MM.1S (cell line): ENCODE results near the gene ADARB2.

Source experiments
- DNase-seq: peaks from one replicate; pipeline ENCODE4 v3.0.0-alpha.2; 2015
- H2AFZ ChIP-seq: fragments of 300-600 bp; sonication (generic); 2 replicates; pipeline ENCODE4 v1.6.0; 2016; ENCODE audit warnings: antibody characterized with exemption, low read length
- H3F3A ChIP-seq: fragments of 300-600 bp; sonication (generic); 2 replicates; pipeline ENCODE4 v1.6.1; 2016; ENCODE audit warnings: mild to moderate bottlenecking, antibody characterized with exemption, low read length, moderate library complexity, mixed read lengths; ENCODE audit not compliant: insufficient read depth
- H3K27ac ChIP-seq: fragments of 300-600 bp; sonication (generic); 2 replicates; pipeline ENCODE4 v1.5.1; 2016; ENCODE audit warnings: mild to moderate bottlenecking, low read length
- H3K27me3 ChIP-seq: fragments of 300-600 bp; sonication (generic); replicated peaks from 2 replicates; pipeline ENCODE4 v1.6.0; 2016; ENCODE audit warnings: low read length; ENCODE audit not compliant: insufficient read depth
- H3K36me3 ChIP-seq: fragments of 300-600 bp; sonication (generic); replicated peaks from 2 replicates; pipeline ENCODE4 v1.6.1; 2016; ENCODE audit warnings: mild to moderate bottlenecking, low read length, mixed read lengths; ENCODE audit not compliant: insufficient read depth
- H3K4me1 ChIP-seq: fragments of 300-600 bp; sonication (generic); 2 replicates; pipeline ENCODE4 v1.6.1; 2016; ENCODE audit warnings: low read length, mixed read lengths
- H3K4me2 ChIP-seq: fragments of 300-600 bp; sonication (generic); 2 replicates; pipeline ENCODE4 v1.6.0; 2016; ENCODE audit warnings: low read depth, low read length
- H3K4me3 ChIP-seq: fragments of 300-600 bp; sonication (generic); 2 replicates; pipeline ENCODE4 v1.5.1; 2016; ENCODE audit warnings: low read length, mixed read lengths
- H3K79me2 ChIP-seq: fragments of 300-600 bp; sonication (generic); 2 replicates; pipeline ENCODE4 v1.6.1; 2016; ENCODE audit warnings: mixed run types, low read length, mixed read lengths
- H3K9ac ChIP-seq: fragments of 300-600 bp; sonication (generic); 2 replicates; pipeline ENCODE4 v1.6.1; 2016; ENCODE audit warnings: low read length, mixed read lengths
- H3K9me2 ChIP-seq: fragments of 300-600 bp; sonication (generic); replicated peaks from 2 replicates; pipeline ENCODE4 v1.6.1; 2016; ENCODE audit warnings: mild to moderate bottlenecking, low read length, mixed read lengths; ENCODE audit not compliant: insufficient read depth
- H3K9me3 ChIP-seq: fragments of 300-600 bp; sonication (generic); replicated peaks from 2 replicates; pipeline ENCODE4 v1.6.1; 2016; ENCODE audit warnings: mild to moderate bottlenecking, low read length, mixed read lengths; ENCODE audit not compliant: insufficient read depth
- H4K20me1 ChIP-seq: fragments of 300-600 bp; sonication (generic); 2 replicates; pipeline ENCODE4 v1.6.1; 2016; ENCODE audit warnings: mild to moderate bottlenecking, low read length, moderate library complexity, mixed read lengths; ENCODE audit not compliant: insufficient read depth
- EZH2 ChIP-seq: fragments of 300-600 bp; sonication (generic); optimal IDR thresholded peaks from 2 replicates; pipeline ENCODE3; 2017; ENCODE audit warnings: low read depth, mild to moderate bottlenecking, antibody characterized with exemption, low read length, mixed read lengths
- EZH2phosphoT487 ChIP-seq: fragments of 300-600 bp; sonication (generic); IDR thresholded peaks from 2 replicates; pipeline ENCODE4 v1.6.1; 2018; ENCODE audit warnings: antibody characterized with exemption, low read length
- TF ChIP-seq, protein P1 (sequence below): fragments of 300-600 bp; sonication (generic); IDR thresholded peaks from 2 replicates; pipeline ENCODE4 v1.5.1; 2016; ENCODE audit warnings: antibody characterized with exemption, low read length, mixed read lengths

ADARB2 gene

DNA sequence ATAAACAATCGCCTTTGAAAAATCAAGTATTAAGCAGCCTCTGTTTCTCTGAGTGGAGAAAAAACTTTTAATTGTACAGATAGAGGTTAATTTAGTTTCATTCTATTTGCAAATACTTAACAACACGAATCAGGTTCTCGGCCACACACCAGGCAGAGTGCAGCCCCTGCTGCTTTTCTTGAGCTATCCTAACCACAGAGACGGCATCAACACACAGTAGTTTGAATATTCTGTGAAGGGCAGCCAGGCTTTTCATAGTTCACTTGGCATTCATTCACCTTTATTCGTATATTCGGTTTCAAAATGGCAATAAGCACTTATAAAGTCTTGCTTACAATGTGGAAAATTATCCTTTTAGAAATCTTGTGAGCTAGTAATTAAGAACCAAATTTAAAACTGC is 5.7 kb downstream of the ADARB2 start:
- Histone ChIP-seq H3K9ac (no peak overlapping the region), H3K27me3 (no peaks in the 10 kb centered on the region), H3K9me3 (no peaks in the 10 kb centered on the region), H3K4me2 (no peak overlapping the region), H3K4me3 (no peak overlapping the region), H3K4me1 (no peaks in the 10 kb centered on the region), H4K20me1 (no peaks in the 10 kb centered on the region), H2AFZ (no peak overlapping the region), H3K36me3 (no peaks in the 10 kb centered on the region), H3K27ac (no peak overlapping the region), H3K9me2 (no peaks in the 10 kb centered on the region), H3K79me2 (no peaks in the 10 kb centered on the region), H3F3A (no peaks in the 10 kb centered on the region)
- TF ChIP-seq, protein P1, sequence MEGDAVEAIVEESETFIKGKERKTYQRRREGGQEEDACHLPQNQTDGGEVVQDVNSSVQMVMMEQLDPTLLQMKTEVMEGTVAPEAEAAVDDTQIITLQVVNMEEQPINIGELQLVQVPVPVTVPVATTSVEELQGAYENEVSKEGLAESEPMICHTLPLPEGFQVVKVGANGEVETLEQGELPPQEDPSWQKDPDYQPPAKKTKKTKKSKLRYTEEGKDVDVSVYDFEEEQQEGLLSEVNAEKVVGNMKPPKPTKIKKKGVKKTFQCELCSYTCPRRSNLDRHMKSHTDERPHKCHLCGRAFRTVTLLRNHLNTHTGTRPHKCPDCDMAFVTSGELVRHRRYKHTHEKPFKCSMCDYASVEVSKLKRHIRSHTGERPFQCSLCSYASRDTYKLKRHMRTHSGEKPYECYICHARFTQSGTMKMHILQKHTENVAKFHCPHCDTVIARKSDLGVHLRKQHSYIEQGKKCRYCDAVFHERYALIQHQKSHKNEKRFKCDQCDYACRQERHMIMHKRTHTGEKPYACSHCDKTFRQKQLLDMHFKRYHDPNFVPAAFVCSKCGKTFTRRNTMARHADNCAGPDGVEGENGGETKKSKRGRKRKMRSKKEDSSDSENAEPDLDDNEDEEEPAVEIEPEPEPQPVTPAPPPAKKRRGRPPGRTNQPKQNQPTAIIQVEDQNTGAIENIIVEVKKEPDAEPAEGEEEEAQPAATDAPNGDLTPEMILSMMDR: no peak
- no peak for TF ChIP-seq EZH2
- TF ChIP-seq EZH2phosphoT487: no peak
- no peak for DNase-seq

DNA sequence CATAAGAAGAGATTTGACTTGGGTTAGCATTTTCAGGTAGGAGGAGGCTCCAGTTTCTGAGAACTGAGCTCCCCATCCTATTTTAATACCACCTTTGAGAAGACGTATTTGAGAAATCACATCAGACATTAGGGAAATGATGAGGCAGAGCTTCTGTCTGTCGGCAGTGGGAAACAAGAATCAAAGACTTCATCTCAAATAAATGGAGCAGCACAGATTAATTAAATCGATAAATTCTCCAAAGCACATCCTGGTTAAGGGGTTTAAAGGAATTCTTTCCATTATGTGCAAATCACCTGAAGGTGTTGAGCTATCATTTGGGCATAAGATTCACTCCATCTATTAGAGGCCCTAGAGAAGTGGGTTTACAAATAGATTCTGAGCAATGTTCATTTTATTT is 7.6 kb downstream of the ADARB2 start:
- H3F3A ChIP-seq: no peaks in the 10 kb centered on the region
- H3K79me2 ChIP-seq: no peaks in the 10 kb centered on the region
- H3K36me3 ChIP-seq: no peaks in the 10 kb centered on the region
- H3K9me3 ChIP-seq: no peaks in the 10 kb centered on the region
- no peak for DNase-seq
- H4K20me1 ChIP-seq: no peaks in the 10 kb centered on the region
- H3K27me3 ChIP-seq: no peaks in the 10 kb centered on the region
- no peak overlapping the region for H3K4me2 ChIP-seq
- H3K9ac ChIP-seq: no peak overlapping the region
- TF ChIP-seq EZH2phosphoT487: no peak
- no peak for TF ChIP-seq EZH2
- TF ChIP-seq, protein P1: no peak
- H2AFZ ChIP-seq: no peak overlapping the region
- H3K4me3 ChIP-seq: no peak overlapping the region
- no peak overlapping the region for H3K27ac ChIP-seq
- no peaks in the 10 kb centered on the region for H3K9me2 ChIP-seq
- H3K4me1 ChIP-seq: no peaks in the 10 kb centered on the region

DNA sequence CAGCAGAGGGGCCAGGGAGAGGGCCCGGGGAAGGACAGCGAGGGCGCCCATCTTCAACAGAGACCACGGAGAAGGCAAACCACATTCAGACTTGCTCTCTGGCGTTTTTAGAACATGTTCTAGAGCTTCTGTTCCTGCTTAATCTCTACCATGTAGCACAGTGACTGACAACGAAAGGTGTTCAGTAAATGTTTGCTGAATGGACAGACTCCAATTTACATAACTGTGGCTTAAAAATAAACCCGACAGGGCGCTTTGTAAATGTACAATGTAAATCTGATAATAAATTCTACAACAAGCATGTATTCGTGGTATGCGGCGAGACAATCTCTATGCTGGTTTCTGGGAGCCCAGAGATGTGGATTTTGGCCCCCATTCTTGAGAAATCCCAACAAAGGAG is 10.5 kb downstream of the ADARB2 start:
- no peaks in the 10 kb centered on the region for H3F3A ChIP-seq
- TF ChIP-seq EZH2 (no peak), EZH2phosphoT487 (no peak)
- TF ChIP-seq, protein P1: no peak
- no peaks in the 10 kb centered on the region for H3K4me1 ChIP-seq
- H3K27me3 ChIP-seq: no peaks in the 10 kb centered on the region
- H3K4me2 ChIP-seq: no peak overlapping the region
- no peak overlapping the region for H3K9ac ChIP-seq
- H3K36me3 ChIP-seq: no peaks in the 10 kb centered on the region
- no peak overlapping the region for H3K4me3 ChIP-seq
- H2AFZ ChIP-seq: no peak overlapping the region
- no peak overlapping the region for H3K27ac ChIP-seq
- H3K9me3 ChIP-seq: no peaks in the 10 kb centered on the region
- no peak for DNase-seq
- H4K20me1 ChIP-seq: no peaks in the 10 kb centered on the region
- no peaks in the 10 kb centered on the region for H3K9me2 ChIP-seq
- no peaks in the 10 kb centered on the region for H3K79me2 ChIP-seq

DNA sequence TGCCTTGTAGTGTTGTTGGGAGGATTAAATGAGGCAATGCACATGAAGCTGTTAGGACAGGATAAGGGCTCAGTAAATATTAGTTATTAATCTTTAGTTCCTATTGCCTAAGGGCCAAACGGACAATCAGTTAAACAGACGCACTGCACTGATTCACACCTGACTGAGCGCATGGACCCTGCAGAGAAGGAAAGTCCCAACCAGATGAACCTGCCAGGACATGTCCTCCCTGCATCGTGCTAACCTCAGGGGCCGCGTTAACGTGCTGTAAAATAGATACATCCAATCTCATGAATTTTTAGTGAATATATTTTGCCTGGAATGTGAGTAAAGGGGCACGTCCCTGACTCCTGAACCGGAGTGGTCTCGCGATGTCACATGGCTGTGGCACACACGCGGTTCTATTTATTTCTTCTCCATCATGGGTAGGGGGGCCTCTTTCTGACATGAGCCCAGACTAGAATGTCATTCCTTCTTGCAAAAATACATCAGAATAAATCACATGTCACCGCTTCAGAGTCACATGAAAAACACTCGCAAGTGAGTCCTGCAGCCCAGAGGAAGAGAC is 12.3 kb downstream of the ADARB2 start:
- no peaks in the 10 kb centered on the region for H3K9me3 ChIP-seq
- H3K79me2 ChIP-seq: no peaks in the 10 kb centered on the region
- H3K4me1 ChIP-seq: no peaks in the 10 kb centered on the region
- H2AFZ ChIP-seq: no peak overlapping the region
- H3K4me3 ChIP-seq: no peak overlapping the region
- H3K9ac ChIP-seq: no peak overlapping the region
- no peaks in the 10 kb centered on the region for H3K27me3 ChIP-seq
- no peaks in the 10 kb centered on the region for H3K36me3 ChIP-seq
- no peaks in the 10 kb centered on the region for H4K20me1 ChIP-seq
- no peak overlapping the region for H3K4me2 ChIP-seq
- TF ChIP-seq EZH2 (no peak), EZH2phosphoT487 (no peak)
- TF ChIP-seq, protein P1: no peak
- H3K27ac ChIP-seq: no peak overlapping the region
- no peak for DNase-seq
- H3F3A ChIP-seq: no peaks in the 10 kb centered on the region
- no peaks in the 10 kb centered on the region for H3K9me2 ChIP-seq
